H9 (cell line): ENCODE measurements around the gene GAS6. TPM values are rescaled to one million over a fixed set of nuclear protein-coding genes. Genes with fewer than 3 reads are reported as not detected.

Experiments used
- DNase-seq: peaks from one replicate; pipeline ENCODE4 v3.0.0-alpha.2; 2017
- H2AFZ ChIP-seq: one replicate; pipeline ENCODE4 v1.6.1; 2013; ENCODE audit warnings: mild to moderate bottlenecking, low read length, control low read depth, moderate library complexity
- H2AK5ac ChIP-seq: 2 replicates; pipeline ENCODE4 v1.6.1; 2013; ENCODE audit warnings: low read length, control low read depth, mixed read lengths; ENCODE audit not compliant: insufficient read length
- H2BK120ac ChIP-seq: one replicate; pipeline ENCODE4 v1.6.1; 2013; ENCODE audit warnings: low read depth, mild to moderate bottlenecking, low read length, control low read depth, inconsistent platforms; ENCODE audit not compliant: poor library complexity, severe bottlenecking
- H2BK12ac ChIP-seq: 2 replicates; pipeline ENCODE4 v1.6.1; 2013; ENCODE audit warnings: low read length, control low read depth, mixed read lengths, low read depth; ENCODE audit not compliant: insufficient read length
- H2BK15ac ChIP-seq: 2 replicates; pipeline ENCODE4 v1.6.1; 2013; ENCODE audit warnings: low read depth, low read length, control low read depth
- H2BK20ac ChIP-seq: one replicate; pipeline ENCODE4 v1.6.1; 2013; ENCODE audit warnings: low read depth, mild to moderate bottlenecking, low read length, control low read depth, inconsistent platforms; ENCODE audit not compliant: poor library complexity, severe bottlenecking
- H2BK5ac ChIP-seq: 2 replicates; pipeline ENCODE4 v1.6.1; 2013; ENCODE audit warnings: low read length, control low read depth, mixed read lengths; ENCODE audit not compliant: insufficient read length
- H3K14ac ChIP-seq: 2 replicates; pipeline ENCODE4 v1.6.1; 2013; ENCODE audit warnings: low read length, control low read depth; ENCODE audit not compliant: insufficient read depth
- H3K18ac ChIP-seq: 2 replicates; pipeline ENCODE4 v1.6.1; 2013; ENCODE audit warnings: low read depth, mild to moderate bottlenecking, mixed read lengths, low read length, control low read depth; ENCODE audit not compliant: insufficient read length
- H3K23ac ChIP-seq: 2 replicates; pipeline ENCODE4 v1.6.1; 2013; ENCODE audit warnings: low read length, control low read depth, mixed read lengths, low read depth; ENCODE audit not compliant: insufficient read length
- H3K23me2 ChIP-seq: 2 replicates; pipeline ENCODE4 v1.6.1; 2013; ENCODE audit warnings: low read depth, mild to moderate bottlenecking, mixed read lengths, low read length, control low read depth; ENCODE audit not compliant: insufficient read length, poor library complexity, severe bottlenecking
- H3K27ac ChIP-seq: 2 replicates; pipeline ENCODE4 v1.5.1; 2013; ENCODE audit warnings: low read length, control low read depth, mixed read lengths, low read depth; ENCODE audit not compliant: insufficient read length
- H3K27me3 ChIP-seq: 2 replicates; pipeline ENCODE4 v1.6.1; 2013; ENCODE audit warnings: low read length, control low read depth, inconsistent platforms; ENCODE audit not compliant: insufficient read depth
- H3K4ac ChIP-seq: 2 replicates; pipeline ENCODE4 v1.6.1; 2013; ENCODE audit warnings: low read depth, mild to moderate bottlenecking, control low read depth, inconsistent platforms, low read length, moderate library complexity
- H3K4me1 ChIP-seq: 2 replicates; pipeline ENCODE4 v1.6.1; 2013; ENCODE audit warnings: low read length, control low read depth, inconsistent platforms; ENCODE audit not compliant: insufficient read depth
- H3K4me2 ChIP-seq: 2 replicates; pipeline ENCODE4 v1.6.1; 2013; ENCODE audit warnings: low read length, control low read depth, mixed read lengths; ENCODE audit not compliant: insufficient read length, insufficient read depth
- H3K56ac ChIP-seq: 2 replicates; pipeline ENCODE4 v1.6.1; 2013; ENCODE audit warnings: low read depth, mild to moderate bottlenecking, mixed read lengths, low read length, control low read depth; ENCODE audit not compliant: insufficient read length
- H3K79me1 ChIP-seq: 2 replicates; pipeline ENCODE4 v1.6.1; 2013; ENCODE audit warnings: low read depth, mild to moderate bottlenecking, moderate library complexity, low read length, control low read depth, inconsistent platforms; ENCODE audit not compliant: insufficient read depth, poor library complexity, severe bottlenecking
- H3K79me2 ChIP-seq: 2 replicates; pipeline ENCODE4 v1.6.1; 2013; ENCODE audit warnings: low read length, control low read depth, inconsistent platforms; ENCODE audit not compliant: insufficient read depth
- H3K9ac ChIP-seq: 2 replicates; pipeline ENCODE4 v1.6.1; 2013; ENCODE audit warnings: low read length, control low read depth, mixed read lengths; ENCODE audit not compliant: insufficient read length; ENCODE audit errors: extremely low read depth
- H3K9me3 ChIP-seq: one replicate; pipeline ENCODE4 v1.6.1; 2013; ENCODE audit warnings: low read depth, low read length, inconsistent platforms; ENCODE audit not compliant: control insufficient read depth
- H3T11ph ChIP-seq: one replicate; pipeline ENCODE4 v1.6.1; 2013; ENCODE audit warnings: mild to moderate bottlenecking, low read length, control low read depth, inconsistent platforms
- H4K20me1 ChIP-seq: one replicate; pipeline ENCODE4 v1.6.1; 2013; ENCODE audit not compliant: control insufficient read depth, insufficient read length, insufficient read depth
- H4K5ac ChIP-seq: 2 replicates; pipeline ENCODE4 v1.6.1; 2013; ENCODE audit warnings: low read depth, mild to moderate bottlenecking, mixed read lengths, low read length, control low read depth; ENCODE audit not compliant: insufficient read length
- H4K8ac ChIP-seq: replicated peaks from 2 replicates; pipeline ENCODE4 v1.6.1; 2013; ENCODE audit warnings: low read length, control low read depth, mixed read lengths, low read depth; ENCODE audit not compliant: insufficient read length
- H4K91ac ChIP-seq: 2 replicates; pipeline ENCODE4 v1.6.1; 2013; ENCODE audit warnings: low read depth, mild to moderate bottlenecking, moderate library complexity, mixed read lengths, low read length, control low read depth; ENCODE audit not compliant: insufficient read length
- H3K27ac Mint-ChIP-seq, 3 experiments: 2 replicates in 2 of 3; 3 replicates in 1 of 3; pipeline ENCODE4 v1.8.0; 2020 to 2021; ENCODE audit warnings: mixed read lengths in 3 of 3, mild to moderate bottlenecking in 1 of 3, moderate library complexity in 1 of 3
- H3K27me3 Mint-ChIP-seq: 2 replicates; pipeline ENCODE4 v1.8.0; 2021; ENCODE audit warnings: low read depth, mild to moderate bottlenecking, moderate library complexity, mixed read lengths
- H3K36me3 Mint-ChIP-seq, 3 experiments: 2 replicates in 2 of 3; 3 replicates in 1 of 3; pipeline ENCODE4 v1.8.0; 2020 to 2021; ENCODE audit warnings: low read depth in 3 of 3, mixed read lengths in 3 of 3; ENCODE audit not compliant: insufficient read depth in 1 of 3
- H3K4me1 Mint-ChIP-seq, 2 experiments: 2 replicates each; pipeline ENCODE4 v1.8.0; 2020; ENCODE audit warnings: mixed read lengths in 2 of 2
- H3K4me3 Mint-ChIP-seq, 2 experiments: 2 replicates in 1 of 2; 3 replicates in 1 of 2; pipeline ENCODE4 v1.8.0; 2020 to 2021; ENCODE audit warnings: mild to moderate bottlenecking in 2 of 2, mixed read lengths in 2 of 2, moderate library complexity in 1 of 2
- H3K9me3 Mint-ChIP-seq, 2 experiments: 2 replicates in 1 of 2; 3 replicates in 1 of 2; pipeline ENCODE4 v1.8.0; 2020; ENCODE audit warnings: mild to moderate bottlenecking in 2 of 2, mixed read lengths in 2 of 2, moderate library complexity in 1 of 2
- CTCF ChIP-seq: fragments of 200-600 bp; sonication (generic); conservative IDR thresholded peaks from 3 replicates; pipeline ENCODE4 v1.8.0; 2021; ENCODE audit warnings: antibody characterized with exemption, mild to moderate bottlenecking
- WGBS: extraction: QIAGEN DNeasy Blood & Tissue Kit; methylation state at CpG from one replicate; pipeline ENCODE4 v1.1.7; 2013; ENCODE audit warnings: missing lambda C conversion rate, low lambda C conversion rate, mixed read lengths; ENCODE audit not compliant: insufficient read length; ENCODE audit errors: extremely low coverage; 5-methylcytosine and 5-hydroxymethylcytosine counted together
- total RNA-seq: library from RNA; stranded (reverse); gene quantifications from 2 replicates; pipeline ENCODE4 v1.2.1, GENCODE V29; 2021

The GAS6 gene
- total RNA-seq, 1 experiment from 2014 or later, result 20.5 TPM

DNA sequence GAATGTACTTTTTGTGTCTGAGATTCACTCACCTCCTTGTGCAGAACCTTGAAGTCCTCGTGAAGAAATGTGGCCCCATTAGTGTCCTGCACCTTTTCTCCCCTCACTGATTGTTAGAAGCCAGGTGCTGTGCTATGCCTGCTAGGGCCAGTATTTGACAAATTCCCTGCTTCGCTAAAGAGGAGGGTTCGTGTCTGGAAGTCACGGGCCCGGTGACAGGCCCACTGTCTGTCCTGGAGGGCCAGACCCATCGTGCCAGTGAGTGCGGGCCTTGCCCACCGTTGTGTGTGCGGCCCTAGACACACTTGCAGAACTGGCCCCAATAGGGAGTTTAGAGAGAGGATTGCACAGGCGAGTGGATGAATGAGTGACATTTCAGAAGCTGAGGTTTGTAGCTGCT lies 36.8 kb upstream of the GAS6 start:
- peaks cover 4 to 11% of the 10 kb centered on the region in 2 experiments; a peak in 4 of 5 replicates for H3K9me3 Mint-ChIP-seq
- H3K9me3 ChIP-seq, result no peaks in the 10 kb centered on the region
- no peak overlapping the region for H2BK5ac ChIP-seq
- no peak overlapping the region for H3K14ac ChIP-seq
- no peak overlapping the region for H2AFZ ChIP-seq
- no peak overlapping the region for H4K5ac ChIP-seq
- H3K4me3 Mint-ChIP-seq, result no peak overlapping the region
- no peak overlapping the region for H3K23ac ChIP-seq
- no peaks in the 10 kb centered on the region for H3K79me2 ChIP-seq
- H2AK5ac ChIP-seq, result no peak overlapping the region
- H2BK15ac ChIP-seq, result no peak overlapping the region
- no peak overlapping the region for H2BK20ac ChIP-seq
- H4K8ac ChIP-seq, result no peak overlapping the region
- no CpG with 5 or more reads among the region's 10 CpGs for WGBS
- TF ChIP-seq CTCF, result no peak
- no peaks in the 10 kb centered on the region for H3K4me1 ChIP-seq
- no peak overlapping the region for H3K4me2 ChIP-seq
- peaks cover 3 to 7% of the 10 kb centered on the region in 2 experiments; a peak in 2 of 4 replicates for H3K4me1 Mint-ChIP-seq
- H3K79me1 ChIP-seq, result no peaks in the 10 kb centered on the region
- H3K56ac ChIP-seq, result no peak overlapping the region
- H4K20me1 ChIP-seq, result no peaks in the 10 kb centered on the region
- H3K27ac Mint-ChIP-seq, result peak overlapping the region in 2 of 3 experiments; percentile 45 to 81; a peak in 3 of 7 replicates
- no peak overlapping the region for H3K27ac ChIP-seq
- no peak overlapping the region for H3K9ac ChIP-seq
- H4K91ac ChIP-seq, result no peak overlapping the region
- H3K18ac ChIP-seq, result no peak overlapping the region
- no peak overlapping the region for H3T11ph ChIP-seq
- H3K27me3 ChIP-seq, result no peaks in the 10 kb centered on the region
- H3K36me3 Mint-ChIP-seq, result peaks cover 0 to 8% (median 6%) of the 10 kb centered on the region in 3 experiments; a peak in 5 of 7 replicates
- H3K27me3 Mint-ChIP-seq, result peaks cover 5% of the 10 kb centered on the region
- no peak overlapping the region for H2BK120ac ChIP-seq
- H2BK12ac ChIP-seq, result no peak overlapping the region
- DNase-seq, result no peak
- no peak overlapping the region for H3K4ac ChIP-seq
- H3K23me2 ChIP-seq, result no peaks in the 10 kb centered on the region
